Right cardiac atrium (tissue), 5 donors: ENCODE data around the gene BRD4. TPM values are rescaled to one million over a fixed set of nuclear protein-coding genes. Genes with fewer than 3 reads are reported as not detected.

Experiments used
- ATAC-seq, 2 donors: fragments of 200-7000 bp; cut with Tn5 transposase; one replicate each; pipeline versions ENCODE4 v1.8.0 to v1.9.1; 2020; ENCODE audit warnings: moderate library complexity in 2 of 2, mild to moderate bottlenecking in 1 of 2
- DNase-seq, 3 donors: peaks; one replicate each; pipeline ENCODE4 v3.0.0-alpha.2; 2020
- H3K27ac ChIP-seq: one replicate; pipeline ENCODE4 v1.5.1; 2013; ENCODE audit warnings: mild to moderate bottlenecking, low read length, control low read depth, moderate library complexity
- H3K27me3 ChIP-seq: one replicate; pipeline ENCODE4 v1.6.1; 2013; ENCODE audit not compliant: control insufficient read depth, insufficient read depth
- H3K4me1 ChIP-seq: one replicate; pipeline ENCODE4 v1.6.1; 2013; ENCODE audit warnings: low read length; ENCODE audit not compliant: control insufficient read depth, insufficient read depth
- H3K4me3 ChIP-seq: one replicate; pipeline ENCODE4 v1.5.1; 2013; ENCODE audit warnings: low read length, control low read depth
- H3K9me3 ChIP-seq: one replicate; pipeline ENCODE4 v1.6.1; 2013; ENCODE audit warnings: low read length; ENCODE audit not compliant: control insufficient read depth
- WGBS: extraction: QIAGEN DNeasy Blood & Tissue Kit; methylation state at CpG from one replicate; pipeline ENCODE4 v1.1.7; 2013; 5-methylcytosine and 5-hydroxymethylcytosine counted together
- intact Hi-C, 4 donors: fragments of 100-400 bp; cut with DNase I; formaldehyde crosslinking; loops; one replicate each; pipeline versions ENCODE4 v1.11.0 to v1.14.0; 2022 to 2023
- polyA plus RNA-seq: library from polyadenylated mRNA; stranded (reverse); fragments of 200-250 nt; gene quantifications from one replicate; pipeline ENCODE4 v1.2.3, GENCODE V29; 2013
- total RNA-seq, 4 donors: library from RNA; stranded (reverse); fragmentation: NEBNext Ultra II Directional; extraction: Animal tissue kit (Norgen Biotek cat#: 25700); gene quantifications; one replicate each; pipeline ENCODE4 v1.2.1, GENCODE V29; 2021
- donor health status: healthy with polysubstance abuse.
- donor health status: DM: no; HTN: yes; CAD: no.
- donor health status: DM: no; HTN: no; CAD: no.
- donor health status: DM: no; HTN: yes; CAD: no; lungs with severe emphysema.
- donor health status: DM: yes; HTN: yes; CAD: no.

The BRD4 gene
- total and polyA plus RNA-seq, 5 donors = 29.6 to 62.8 (median 56.6) TPM

GRCh38 chr19:15247107-15248014, 85.0 kb downstream of the BRD4 start:
- peaks cover 34% of the 10 kb centered on the region for H3K4me1 ChIP-seq
- intact Hi-C loops = no loop called here
- 64% methylated on average over 20 of the region's 20 CpGs for WGBS

GRCh38 chr19:15246198-15246481, 86.2 kb downstream of the BRD4 start:
- Histone ChIP-seq H3K27me3 (no peaks in the 10 kb centered on the region), H3K4me3 (no peak overlapping the region), H3K4me1 (peaks cover 30% of the 10 kb centered on the region), H3K27ac (no peak overlapping the region), H3K9me3 (no peaks in the 10 kb centered on the region)
- intact Hi-C loops = no loop called here
- ATAC-seq = no peak
- no peak for DNase-seq
- WGBS = 92% methylated on average over 5 of the region's 5 CpGs

More at GRCh38 chr19:15247107-15248014, 85.0 kb downstream of the BRD4 start:
- H3K4me3 ChIP-seq = no peak overlapping the region
- DNase-seq (peak in 1 of 3 donors; percentile 56), ATAC-seq (no peak)
- H3K27ac ChIP-seq = peak overlapping the region; percentile 36
- H3K9me3 ChIP-seq = no peaks in the 10 kb centered on the region
- H3K27me3 ChIP-seq = no peaks in the 10 kb centered on the region

- no peak for ATAC-seq
- no peak overlapping the region for H3K4me3 ChIP-seq
- intact Hi-C loops = no loop called here
Observed at GRCh38 chr19:15245370-15246197, 86.8 kb downstream of the BRD4 start.

GRCh38 chr19:15244808-15245207, 87.5 kb downstream of the BRD4 start:
- H3K27me3 ChIP-seq = no peaks in the 10 kb centered on the region
- intact Hi-C loops = no loop called here
- no peak overlapping the region for H3K27ac ChIP-seq
- ATAC-seq = no peak
- no peak overlapping the region for H3K4me3 ChIP-seq
- 75% methylated on average over 7 of the region's 7 CpGs for WGBS
- DNase-seq = no peak
- H3K4me1 ChIP-seq = peaks cover 20% of the 10 kb centered on the region
- no peaks in the 10 kb centered on the region for H3K9me3 ChIP-seq

More at GRCh38 chr19:15245370-15246197, 86.8 kb downstream of the BRD4 start:
- Histone ChIP-seq H3K9me3 (no peaks in the 10 kb centered on the region), H3K4me1 (peaks cover 25% of the 10 kb centered on the region), H3K27me3 (no peaks in the 10 kb centered on the region), H3K27ac (no peak overlapping the region)
- 88% methylated on average over 20 of the region's 20 CpGs for WGBS
- no peak for DNase-seq

GRCh38 chr19:15244106-15244803, 88.1 kb downstream of the BRD4 start:
- no peaks in the 10 kb centered on the region for H3K9me3 ChIP-seq
- peaks cover 16% of the 10 kb centered on the region for H3K4me1 ChIP-seq
- 89% methylated on average over 24 of the region's 24 CpGs for WGBS
- DNase-seq = peak in 1 of 3 donors; percentile 40
- no peak overlapping the region for H3K4me3 ChIP-seq
- no peaks in the 10 kb centered on the region for H3K27me3 ChIP-seq
- no peak overlapping the region for H3K27ac ChIP-seq
- no peak for ATAC-seq
- intact Hi-C loops = no loop called here

- H3K4me1 ChIP-seq = peaks cover 7% of the 10 kb centered on the region
- intact Hi-C loops = no loop called here
- no peaks in the 10 kb centered on the region for H3K9me3 ChIP-seq
- H3K27ac ChIP-seq = no peak overlapping the region
- DNase-seq = no peak
- H3K27me3 ChIP-seq = no peaks in the 10 kb centered on the region
- no peak for ATAC-seq
- WGBS = 92% methylated on average over 17 of the region's 17 CpGs
- no peak overlapping the region for H3K4me3 ChIP-seq
Observed at GRCh38 chr19:15243236-15243957, 88.9 kb downstream of the BRD4 start.

GRCh38 chr19:15241259-15241910, 91.0 kb downstream of the BRD4 start:
- intact Hi-C loops = no loop called here
- WGBS = 82% methylated on average over 9 of the region's 9 CpGs
- Histone ChIP-seq H3K27me3 (no peaks in the 10 kb centered on the region), H3K9me3 (no peaks in the 10 kb centered on the region), H3K4me1 (no peaks in the 10 kb centered on the region), H3K4me3 (no peak overlapping the region), H3K27ac (no peak overlapping the region)
- DNase-seq (no peak), ATAC-seq (no peak)

- 89% methylated on average over 9 of the region's 9 CpGs for WGBS
- DNase-seq (no peak), ATAC-seq (no peak)
- Histone ChIP-seq H3K27me3 (no peaks in the 10 kb centered on the region), H3K27ac (no peak overlapping the region), H3K4me1 (no peaks in the 10 kb centered on the region), H3K4me3 (no peak overlapping the region), H3K9me3 (no peaks in the 10 kb centered on the region)
- intact Hi-C loops = no loop called here
Observed at GRCh38 chr19:15240515-15240914, 91.8 kb downstream of the BRD4 start.

GRCh38 chr19:15239337-15239949, 92.9 kb downstream of the BRD4 start:
- 93% methylated on average over 26 of the region's 26 CpGs for WGBS
- Histone ChIP-seq H3K4me1 (no peaks in the 10 kb centered on the region), H3K27ac (no peak overlapping the region), H3K9me3 (no peaks in the 10 kb centered on the region), H3K4me3 (no peak overlapping the region), H3K27me3 (no peaks in the 10 kb centered on the region)
- ATAC-seq = no peak
- DNase-seq = no peak
- intact Hi-C loops = no loop called here

GRCh38 chr19:15238639-15239155, 93.6 kb downstream of the BRD4 start:
- no peaks in the 10 kb centered on the region for H3K4me1 ChIP-seq
- WGBS = 83% methylated on average over 29 of the region's 29 CpGs
- intact Hi-C loops = no loop called here
- no peak overlapping the region for H3K27ac ChIP-seq
- ATAC-seq = no peak
- H3K4me3 ChIP-seq = no peak overlapping the region
- DNase-seq = no peak
- H3K27me3 ChIP-seq = no peaks in the 10 kb centered on the region
- no peaks in the 10 kb centered on the region for H3K9me3 ChIP-seq
